ENCODE data around the gene KIF1A. TPM values are rescaled to one million over a fixed set of nuclear protein-coding genes. Genes with fewer than 3 reads are reported as not detected.

The KIF1A gene
- total and polyA plus RNA-seq, 10 of the 15 experiments (the other 5 are each of a cell fraction or from before 2014, with no cell fraction given): 0.04 to 0.95 (median 0.06) TPM; not detected in 5

- H3K4me2 ChIP-seq (ENCODE audit: control insufficient read depth, insufficient read depth): no peak overlapping the region
- BruUV-seq (replicated peaks): no TSS peak
Observed at GRCh38 chr2:240714747-240715725, 105.0 kb downstream of the KIF1A start.

More at GRCh38 chr2:240714747-240715725, 105.0 kb downstream of the KIF1A start:
- Histone ChIP-seq H3K9me3 (replicated peaks; ENCODE audit: control insufficient read depth, insufficient read depth, low read length) (no peaks in the 10 kb centered on the region), H3K4me1 (ENCODE audit: control insufficient read depth, insufficient read depth, low read length) (no peaks in the 10 kb centered on the region), H3K27ac (ENCODE audit: control insufficient read depth, insufficient read depth) (no peak overlapping the region), H4K20me1 (ENCODE audit: control insufficient read depth, insufficient read depth) (no peaks in the 10 kb centered on the region), H2AFZ (ENCODE audit: control insufficient read depth, low read depth, low read length) (no peak overlapping the region), H3K36me3 (ENCODE audit: control insufficient read depth in 2 of 2, insufficient read depth in 2 of 2, low read length in 1 of 2) (no peaks in the 10 kb centered on the region), H3K4me3 (no peak overlapping the region), H3K79me2 (ENCODE audit: control insufficient read depth, insufficient read depth, low read length) (no peaks in the 10 kb centered on the region), H3K27me3 (replicated peaks in 1 of 2; ENCODE audit: control insufficient read depth in 2 of 2, insufficient read depth in 2 of 2, low read length in 1 of 2) (no peaks in the 10 kb centered on the region; a peak in 1 of 4 replicates), H3K9ac (ENCODE audit: control insufficient read depth, insufficient read depth, low read length) (no peak overlapping the region)
- FAIRE-seq (no peak), ATAC-seq (no peak), DNase-seq (ENCODE audit: low read depth, low spot score) (no peak)
- TF ChIP-seq CBX5 (IDR thresholded peaks at IDR 0.05; ENCODE audit: low read depth) (no peak), POLR2AphosphoS2 (IDR thresholded peaks at IDR 0.05; ENCODE audit: low read depth, low read length) (no peak), CBX3 (IDR thresholded peaks at IDR 0.05; ENCODE audit: borderline replicate concordance, low read depth) (no peak), SPI1 (IDR thresholded peaks at IDR 0.05; ENCODE audit: borderline replicate concordance, insufficient read depth, low read depth, low read length) (no peak), ZNF274 (IDR thresholded peaks at IDR 0.05; ENCODE audit: insufficient read depth, insufficient read length) (no peak), DPF2 (IDR thresholded peaks at IDR 0.05) (no peak), NFYB (IDR thresholded peaks at IDR 0.05; ENCODE audit: insufficient read depth, low read depth, low read length) (no peak), GATAD2B (conservative IDR thresholded peaks at IDR 0.05; ENCODE audit: low read depth) (no peak), IKZF1 (conservative IDR thresholded peaks at IDR 0.05) (no peak), CREB1 (IDR thresholded peaks at IDR 0.05; ENCODE audit: low read depth) (no peak), BCLAF1 (IDR thresholded peaks at IDR 0.05) (no peak), ELK1 (IDR thresholded peaks at IDR 0.05; ENCODE audit: low read depth, low read length) (no peak), MYC (IDR thresholded peaks at IDR 0.05; ENCODE audit: insufficient read depth, insufficient read length, insufficient replicate concordance, low read length, severe bottlenecking) (no peak), HDGF (IDR thresholded peaks at IDR 0.05) (no peak)
- TF ChIP-seq, protein P1, sequence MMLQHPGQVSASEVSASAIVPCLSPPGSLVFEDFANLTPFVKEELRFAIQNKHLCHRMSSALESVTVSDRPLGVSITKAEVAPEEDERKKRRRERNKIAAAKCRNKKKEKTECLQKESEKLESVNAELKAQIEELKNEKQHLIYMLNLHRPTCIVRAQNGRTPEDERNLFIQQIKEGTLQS (IDR thresholded peaks at IDR 0.05; ENCODE audit: borderline replicate concordance, extremely low read depth, low read depth, low read length): no peak
- ChIA-PET RAD21 (ENCODE audit: unreplicated experiment) (no interaction called here), CTCF (no interaction called here), POLR2A (interaction anchor here (0.5 kb wide), 1 partner anchor 384 kb away, joined by 3 read pairs; no protein-coding TSS in a partner anchor), SMC1A (ENCODE audit: uncharacterized antibody, unreplicated experiment) (no interaction called here)
- in situ Hi-C loops (cut with MboI) (no loop called here), intact Hi-C loops (cut with micrococcal nuclease; ENCODE audit: unreplicated experiment) (no loop called here)
- 42% methylated on average over 23 of the region's 23 CpGs for WGBS (ENCODE audit: insufficient coverage, insufficient replicate concordance, low lambda C conversion rate, missing lambda C conversion rate)
